ENCODE results near the gene C2CD2. TPM values are rescaled to one million over a fixed set of nuclear protein-coding genes. Genes with fewer than 3 reads are reported as not detected.

Gene C2CD2
- total RNA-seq, 4 donors from 2014 or later: 37.5 to 63.9 (median 51.6) TPM

- 92 to 93% methylated on average over 23 to 27 of the region's 27 CpGs for WGBS, 2 donors
- Histone ChIP-seq H3K4me1 (peaks cover 0 to 5% (median 2%) of the 10 kb centered on the region in 4 donors), H3K27me3 (no peaks in the 10 kb centered on the region), H3K36me3 (peaks cover 0 to 63% (median 4%) of the 10 kb centered on the region in 3 donors), H3K4me3 (no peak overlapping the region), H3K27ac (no peak overlapping the region), H3K9me3 (no peaks in the 10 kb centered on the region)
- TF ChIP-seq POLR2A (IDR thresholded peaks at IDR 0.05) (no peak), EP300 (IDR thresholded peaks at IDR 0.05) (no peak), CTCF (IDR thresholded peaks at IDR 0.05) (no peak)
- no peak for DNase-seq (ENCODE audit: low spot score in 2 of 2)
These were observed 95.1 kb downstream of the C2CD2 start for GRCh38 chr21:41858466-41859296.

GRCh38 chr21:41857771-41858300 is 96.0 kb downstream of the C2CD2 start:
- no peak for TF ChIP-seq EP300 (IDR thresholded peaks at IDR 0.05)
- TF ChIP-seq POLR2A (IDR thresholded peaks at IDR 0.05): no peak
- no peak for TF ChIP-seq CTCF (IDR thresholded peaks at IDR 0.05)
- Histone ChIP-seq H3K4me1 (peaks cover 0 to 2% (median 0%) of the 10 kb centered on the region in 4 donors), H3K27ac (no peak overlapping the region), H3K36me3 (peaks cover 0 to 71% (median 4%) of the 10 kb centered on the region in 3 donors), H3K27me3 (no peaks in the 10 kb centered on the region), H3K4me3 (no peak overlapping the region), H3K9me3 (no peaks in the 10 kb centered on the region)
- DNase-seq (ENCODE audit: low spot score in 2 of 2): no peak
- WGBS, 2 donors: 96 to 99% methylated on average over 14 of the region's 14 CpGs

GRCh38 chr21:41856572-41856971 is 97.2 kb downstream of the C2CD2 start:
- H3K4me1 ChIP-seq: no peaks in the 10 kb centered on the region
- 80 to 91% methylated on average over 10 of the region's 10 CpGs for WGBS, 2 donors
- H3K4me3 ChIP-seq: no peak overlapping the region
- no peak for DNase-seq (ENCODE audit: low spot score in 2 of 2)
- H3K9me3 ChIP-seq: no peaks in the 10 kb centered on the region
- TF ChIP-seq CTCF (IDR thresholded peaks at IDR 0.05): no peak
- TF ChIP-seq EP300 (IDR thresholded peaks at IDR 0.05): no peak
- TF ChIP-seq POLR2A (IDR thresholded peaks at IDR 0.05): no peak
- H3K36me3 ChIP-seq: peaks cover 0 to 84% (median 4%) of the 10 kb centered on the region in 3 donors
- no peaks in the 10 kb centered on the region for H3K27me3 ChIP-seq
- no peak overlapping the region for H3K27ac ChIP-seq

GRCh38 chr21:41854426-41854995 is 99.3 kb downstream of the C2CD2 start:
- Histone ChIP-seq H3K9me3 (no peaks in the 10 kb centered on the region), H3K36me3 (peaks cover 0 to 94% (median 4%) of the 10 kb centered on the region in 3 donors), H3K4me1 (no peaks in the 10 kb centered on the region), H3K4me3 (no peak overlapping the region), H3K27me3 (no peaks in the 10 kb centered on the region), H3K27ac (no peak overlapping the region)
- no peak for DNase-seq (ENCODE audit: low spot score in 2 of 2)
- 92 to 93% methylated on average over 27 to 28 of the region's 31 CpGs for WGBS, 2 donors
- TF ChIP-seq CTCF (IDR thresholded peaks at IDR 0.05) (no peak), EP300 (IDR thresholded peaks at IDR 0.05) (no peak), POLR2A (IDR thresholded peaks at IDR 0.05) (no peak)

- DNase-seq (ENCODE audit: low spot score in 2 of 2): no peak
- WGBS, 2 donors: 43 to 64% methylated on average over 9 of the region's 9 CpGs
- Histone ChIP-seq H3K27me3 (no peaks in the 10 kb centered on the region), H3K4me3 (no peak overlapping the region), H3K27ac (peak overlapping the region in 1 of 4 donors; percentile 43), H3K9me3 (no peaks in the 10 kb centered on the region), H3K4me1 (no peaks in the 10 kb centered on the region), H3K36me3 (peaks cover 0 to 91% (median 4%) of the 10 kb centered on the region in 3 donors)
- no peak for TF ChIP-seq POLR2A (IDR thresholded peaks at IDR 0.05)
- no peak for TF ChIP-seq CTCF (IDR thresholded peaks at IDR 0.05)
These were observed 100.9 kb downstream of the C2CD2 start for GRCh38 chr21:41852929-41853320.

Measured in tibial nerve (tissue), 4 donors.